GM21381 (cell line): ENCODE measurements around the gene MLYCD.

ENCODE experiments used
- ATAC-seq: cut with Tn5 transposase; IDR thresholded peaks from one replicate; pipeline ENCODE4 v1.9.1; 2021; ENCODE audit warnings: mild to moderate bottlenecking, moderate library complexity; ENCODE audit not compliant: unreplicated experiment

Gene MLYCD

DNA sequence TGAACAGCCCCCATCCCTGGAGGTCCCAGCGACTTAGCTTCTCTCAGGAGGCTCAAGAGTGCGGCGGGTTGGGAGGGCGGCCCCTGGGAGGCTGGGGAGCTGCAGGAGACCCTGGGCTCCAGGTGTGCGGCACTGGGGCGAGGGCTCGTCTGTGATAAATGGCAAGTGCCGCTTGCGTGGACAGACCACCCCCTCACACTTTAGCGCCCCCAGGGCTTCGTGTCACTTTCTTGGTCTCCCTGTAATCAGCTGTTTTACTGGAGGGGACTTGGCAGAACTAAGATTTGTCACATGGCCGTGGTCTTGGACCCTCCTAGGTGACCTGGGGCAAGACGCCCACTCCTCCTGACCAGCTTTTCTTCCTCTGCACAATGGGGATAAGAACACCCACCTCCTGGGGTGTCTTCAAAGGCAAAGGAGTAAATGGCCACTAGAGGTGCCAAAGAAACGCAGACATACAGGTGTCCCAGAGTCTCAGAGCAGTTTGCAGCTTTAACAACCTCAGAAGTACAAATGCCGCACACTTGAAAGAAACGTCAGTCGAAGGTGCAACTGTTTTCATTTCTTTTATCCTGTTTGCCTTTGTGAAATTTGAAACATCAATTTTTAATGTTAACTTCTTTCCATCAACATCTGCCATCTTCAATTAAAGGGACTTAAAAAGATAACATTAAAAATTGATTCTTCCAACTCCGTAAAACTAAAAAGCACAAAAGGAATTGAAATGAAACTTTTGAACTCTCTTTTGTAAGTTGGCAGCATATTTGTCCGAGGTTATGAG lies 55.1 kb downstream of the MLYCD start:
- no peak for ATAC-seq

DNA sequence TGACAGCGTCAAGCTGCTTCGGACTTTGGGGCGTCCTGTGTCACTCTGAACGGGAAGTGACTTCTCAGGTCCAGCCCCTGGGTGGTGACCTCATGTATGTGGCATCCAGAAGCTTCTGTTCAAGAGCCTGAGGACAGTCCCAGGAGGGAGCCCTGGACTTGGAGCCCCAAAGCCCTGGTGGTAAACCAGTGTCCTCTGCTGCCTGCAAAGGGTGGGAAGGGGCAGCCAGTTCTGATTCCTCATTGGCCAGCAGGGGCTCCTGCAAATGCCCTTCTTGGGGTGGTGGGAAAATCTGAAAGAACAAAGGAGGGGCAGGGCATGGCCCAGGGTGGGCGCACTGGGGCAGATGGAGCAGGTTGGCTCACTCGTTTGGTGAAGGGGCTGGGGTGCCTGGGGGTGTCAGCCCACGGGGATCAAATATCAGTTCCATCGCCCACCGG lies 55.7 kb downstream of the MLYCD start:
- no peak for ATAC-seq

DNA sequence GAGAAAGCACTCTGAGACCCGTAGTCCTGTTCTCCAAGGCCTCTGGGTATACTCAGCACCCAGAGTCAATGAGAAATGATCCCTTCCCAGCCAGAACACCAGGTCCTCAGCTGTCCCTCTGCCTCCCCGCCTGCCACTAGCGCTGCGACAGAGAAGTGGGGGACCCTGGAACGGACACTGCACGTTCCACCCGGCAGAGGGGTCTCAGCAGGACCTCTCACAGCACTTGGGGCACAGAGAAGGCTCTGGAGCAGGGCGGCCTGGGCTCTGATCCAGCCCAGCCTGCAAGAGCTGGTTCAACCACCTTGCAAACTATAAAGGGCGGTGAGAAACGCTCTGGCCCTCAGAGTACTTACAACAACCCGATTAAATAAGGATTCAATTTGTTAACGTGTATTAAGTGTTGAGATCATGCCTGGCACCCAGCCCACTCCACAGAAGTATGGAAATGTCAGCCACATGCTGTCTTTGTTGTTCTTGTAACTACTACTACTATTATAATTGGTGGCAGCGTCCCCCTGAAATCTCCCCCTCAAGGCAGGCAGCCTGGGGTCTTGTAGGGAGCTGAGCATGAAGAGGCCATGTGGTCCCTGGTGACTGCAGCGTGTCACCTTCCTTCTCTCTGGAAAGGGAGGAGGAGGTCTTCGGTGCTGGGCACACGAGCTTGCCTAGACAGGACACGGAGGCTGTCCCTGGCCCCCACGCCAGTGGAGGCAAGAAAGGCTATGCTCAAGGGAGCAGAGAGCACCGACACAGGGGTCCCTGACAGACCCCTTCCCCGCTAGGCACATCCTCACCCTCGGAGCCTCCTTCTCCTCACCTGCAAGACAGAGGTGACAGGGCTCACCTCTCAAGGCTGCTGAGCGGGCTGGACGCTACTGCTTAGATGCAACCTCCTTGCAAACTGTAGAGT lies 56.6 kb downstream of the MLYCD start:
- ATAC-seq, result no peak

DNA sequence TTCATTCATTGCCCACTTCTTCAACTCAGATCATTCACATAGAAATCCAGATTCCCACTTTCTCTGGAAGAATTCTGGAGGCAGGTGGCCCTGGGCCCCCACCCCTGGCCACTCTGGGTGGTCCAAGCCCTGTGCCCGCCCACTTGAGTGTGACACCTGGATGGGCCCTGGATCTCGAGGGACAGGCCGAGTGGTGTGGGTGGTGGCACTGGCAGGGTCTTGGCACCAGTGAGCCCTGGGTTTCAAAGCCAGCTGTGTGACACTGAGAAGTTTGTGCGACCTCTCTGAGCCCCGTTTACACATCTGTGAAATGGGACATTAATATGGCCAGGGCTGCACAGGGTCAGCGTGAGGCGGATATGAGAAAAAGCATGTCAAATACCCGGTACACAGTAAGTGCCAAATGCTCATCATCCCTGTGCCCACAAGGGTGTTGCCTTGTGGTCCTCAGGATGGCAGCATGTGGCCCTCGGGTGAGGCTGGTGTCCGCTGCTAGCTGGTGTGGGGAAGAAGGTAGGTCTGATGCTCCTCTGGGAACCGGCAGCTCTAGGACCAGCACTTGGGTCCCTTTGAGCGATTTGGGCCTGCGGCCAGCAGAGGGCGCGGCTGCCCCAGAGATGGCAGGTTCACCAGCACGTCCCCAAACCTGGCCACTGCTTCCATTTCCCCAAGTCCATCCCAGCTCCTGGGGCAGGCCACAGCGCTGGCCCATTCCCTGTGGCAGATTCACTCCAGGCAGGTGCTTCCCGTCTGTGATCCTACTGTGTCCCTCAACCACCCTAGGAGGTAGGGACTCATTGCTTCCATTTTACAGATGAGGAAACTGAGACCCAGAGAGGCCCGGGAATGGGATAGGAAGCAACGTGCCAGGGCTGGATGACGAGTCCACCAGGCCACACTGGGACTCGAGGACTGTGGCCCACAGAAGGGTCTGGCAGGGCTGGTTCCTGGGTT lies 57.7 kb downstream of the MLYCD start:
- no peak for ATAC-seq

DNA sequence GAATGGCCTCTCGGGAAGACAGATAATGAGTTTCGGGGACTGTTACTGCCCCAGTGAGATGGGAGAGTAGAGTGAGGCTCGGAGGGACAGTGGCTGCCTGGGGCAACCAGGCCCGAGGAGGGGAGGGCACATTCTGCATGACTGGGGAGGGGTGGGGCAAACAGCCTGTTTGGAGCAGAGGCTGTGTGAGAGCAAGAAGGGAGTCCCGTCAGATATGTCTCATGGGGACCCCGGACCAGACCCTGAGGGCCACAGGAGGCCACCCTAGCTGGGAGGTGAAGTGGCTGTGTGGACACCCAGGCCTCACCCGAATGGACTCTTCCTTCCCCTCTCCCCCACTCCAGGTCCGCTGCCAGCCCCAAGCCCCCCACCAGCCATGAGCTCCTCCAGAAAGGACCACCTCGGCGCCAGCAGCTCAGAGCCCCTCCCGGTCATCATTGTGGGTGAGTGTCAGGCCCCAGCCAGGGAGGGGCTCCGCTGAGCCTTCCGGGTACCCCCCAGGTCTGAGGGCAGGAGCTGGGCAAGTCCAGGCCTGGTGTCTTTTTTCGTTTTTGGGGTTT lies 58.5 kb downstream of the MLYCD start:
- ATAC-seq, result no peak

DNA sequence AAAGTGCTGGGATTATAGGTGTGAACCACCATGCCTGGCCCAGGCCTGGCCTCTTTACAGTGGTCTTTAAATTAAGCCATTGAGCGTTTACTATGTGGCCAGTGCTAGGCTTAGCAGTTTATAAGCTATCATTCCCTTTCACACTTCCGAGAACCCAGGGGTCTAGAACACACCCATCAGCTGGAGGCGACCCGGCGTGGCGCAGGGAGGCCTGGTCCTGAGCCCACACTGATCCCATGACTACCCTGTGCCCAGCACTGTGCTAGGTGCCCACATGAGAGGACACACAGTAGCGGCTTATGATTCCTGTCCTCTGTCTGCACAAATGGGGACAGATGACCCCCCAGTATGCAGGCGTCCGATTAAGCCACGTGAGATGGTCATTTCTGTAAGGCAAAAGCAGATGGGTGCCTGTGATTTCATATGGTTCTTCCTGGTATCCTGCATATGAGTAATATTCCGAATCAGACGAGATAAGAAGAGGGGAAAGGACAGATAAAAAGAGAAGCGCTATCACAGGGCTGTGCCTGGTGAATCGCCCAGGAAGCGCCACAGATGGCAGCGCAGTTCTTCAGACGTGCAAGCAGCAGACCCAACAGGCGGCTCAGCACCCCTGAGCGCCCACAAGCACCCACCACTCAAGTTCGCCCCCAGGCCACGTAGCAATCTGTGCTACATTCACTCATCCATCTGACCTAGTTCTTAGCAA lies 59.4 kb downstream of the MLYCD start:
- no peak for ATAC-seq

DNA sequence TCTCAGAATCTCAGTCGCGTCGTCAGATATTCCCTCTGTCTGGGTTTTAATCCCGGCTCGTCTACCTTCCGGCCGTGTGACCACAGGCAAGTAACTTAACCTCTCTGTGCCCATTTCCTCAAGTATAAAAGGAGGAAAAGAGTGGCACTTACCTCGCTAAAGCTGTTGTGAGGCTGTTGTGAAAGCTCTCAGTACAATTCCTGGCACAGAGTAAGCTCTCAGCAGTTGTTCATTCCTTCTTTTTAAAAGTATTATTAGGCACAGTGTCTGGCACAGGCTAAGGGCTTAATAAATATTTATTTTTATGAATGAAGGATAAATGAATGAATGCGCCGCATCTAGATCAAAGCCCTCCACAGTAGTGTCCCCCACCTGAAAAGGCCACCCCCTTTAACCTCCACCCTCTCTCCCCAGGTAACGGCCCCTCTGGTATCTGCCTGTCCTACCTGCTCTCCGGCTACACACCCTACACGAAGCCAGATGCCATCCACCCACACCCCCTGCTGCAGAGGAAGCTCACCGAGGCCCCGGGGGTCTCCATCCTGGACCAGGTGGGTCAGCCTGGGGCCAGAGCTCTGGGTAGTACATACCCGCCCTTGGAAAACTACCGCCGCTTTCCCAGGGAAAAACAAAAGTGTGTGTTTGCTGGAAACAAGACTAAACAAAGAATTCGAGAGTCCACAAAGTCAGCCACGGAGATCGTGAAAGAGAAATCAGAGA lies 60.1 kb downstream of the MLYCD start:
- no peak for ATAC-seq

DNA sequence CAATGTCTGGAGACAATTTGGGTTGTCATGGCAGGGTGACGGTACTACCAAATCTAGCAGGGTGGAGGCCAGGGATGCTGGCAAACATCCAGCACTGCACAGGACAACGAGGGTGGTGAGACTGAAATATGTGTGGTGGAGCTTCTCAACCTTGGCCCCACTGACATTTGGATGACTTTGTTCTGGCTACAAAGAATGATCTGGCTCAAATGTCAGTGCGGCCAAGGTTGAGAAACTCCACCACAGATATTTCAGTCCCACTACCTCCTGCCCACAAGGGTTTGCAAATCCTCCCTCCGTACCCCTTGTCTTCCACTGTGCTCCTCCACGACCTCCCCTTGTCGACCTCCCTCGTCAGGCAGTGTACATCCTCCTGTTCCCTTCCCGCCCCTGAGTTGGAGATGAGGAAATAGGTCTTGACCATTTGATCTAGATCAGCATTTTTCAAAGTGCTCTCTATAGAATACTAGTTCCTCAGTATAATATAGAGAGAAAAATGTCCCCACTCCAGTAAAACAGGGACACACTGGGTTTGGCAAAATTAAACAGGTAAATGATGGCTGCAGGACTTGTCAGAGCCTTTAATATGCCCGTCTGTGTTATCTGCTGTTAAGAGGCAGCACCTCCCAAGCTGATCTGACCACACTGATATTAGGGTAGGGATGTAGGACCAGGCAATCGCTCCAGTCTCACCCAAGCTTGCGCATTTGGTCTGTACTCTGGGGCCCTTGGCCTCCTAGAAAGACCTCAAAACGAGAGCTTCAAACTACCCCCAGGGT lies 60.9 kb downstream of the MLYCD start:
- no peak for ATAC-seq

DNA sequence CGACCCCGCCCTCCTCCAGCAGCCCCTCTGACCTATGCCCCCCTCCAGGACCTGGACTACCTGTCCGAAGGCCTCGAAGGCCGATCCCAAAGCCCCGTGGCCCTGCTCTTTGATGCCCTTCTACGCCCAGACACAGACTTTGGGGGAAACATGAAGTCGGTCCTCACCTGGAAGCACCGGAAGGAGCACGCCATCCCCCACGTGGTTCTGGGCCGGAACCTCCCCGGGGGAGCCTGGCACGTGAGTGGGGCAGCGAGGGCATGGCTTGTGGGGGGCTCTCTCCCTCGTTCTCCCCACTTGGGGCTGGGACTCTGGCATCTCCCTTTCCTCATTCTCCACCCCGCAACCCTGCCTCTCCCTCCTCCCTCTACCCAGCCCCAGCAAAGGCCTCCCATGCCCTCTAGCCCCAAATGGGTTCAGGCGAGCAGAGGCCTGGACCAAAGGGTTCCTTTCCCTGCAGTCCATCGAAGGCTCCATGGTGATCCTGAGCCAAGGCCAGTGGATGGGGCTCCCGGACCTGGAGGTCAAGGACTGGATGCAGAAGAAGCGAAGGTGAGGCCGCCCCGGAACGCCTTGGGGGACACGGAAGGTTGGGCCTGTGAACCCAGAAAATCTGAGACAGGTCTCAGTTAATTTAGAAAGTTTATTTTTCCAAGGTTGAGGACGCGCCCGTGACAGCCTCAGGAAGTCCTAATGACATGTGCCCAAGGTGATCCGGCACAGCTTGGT lies 61.8 kb downstream of the MLYCD start:
- no peak for ATAC-seq

DNA sequence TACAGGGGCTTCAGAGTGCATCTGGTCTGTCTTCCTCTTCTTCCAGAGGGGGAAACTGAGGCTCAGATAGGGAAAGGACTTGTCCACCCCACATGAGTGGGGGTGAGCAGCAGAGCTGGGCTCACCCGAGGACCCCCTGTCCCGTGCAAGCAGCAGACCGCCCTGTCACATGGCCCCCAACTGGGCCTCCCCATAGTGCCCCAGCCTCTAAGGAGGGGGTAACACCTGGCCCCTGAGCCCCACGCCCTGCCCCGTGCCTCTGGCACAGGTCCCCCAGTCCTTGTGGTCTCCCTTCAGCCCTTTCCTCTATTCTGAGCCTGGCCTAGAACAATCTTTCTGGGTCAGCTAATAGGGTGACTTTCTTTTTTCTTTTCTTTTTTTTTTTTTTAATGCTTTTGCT lies 62.7 kb downstream of the MLYCD start:
- no peak for ATAC-seq

DNA sequence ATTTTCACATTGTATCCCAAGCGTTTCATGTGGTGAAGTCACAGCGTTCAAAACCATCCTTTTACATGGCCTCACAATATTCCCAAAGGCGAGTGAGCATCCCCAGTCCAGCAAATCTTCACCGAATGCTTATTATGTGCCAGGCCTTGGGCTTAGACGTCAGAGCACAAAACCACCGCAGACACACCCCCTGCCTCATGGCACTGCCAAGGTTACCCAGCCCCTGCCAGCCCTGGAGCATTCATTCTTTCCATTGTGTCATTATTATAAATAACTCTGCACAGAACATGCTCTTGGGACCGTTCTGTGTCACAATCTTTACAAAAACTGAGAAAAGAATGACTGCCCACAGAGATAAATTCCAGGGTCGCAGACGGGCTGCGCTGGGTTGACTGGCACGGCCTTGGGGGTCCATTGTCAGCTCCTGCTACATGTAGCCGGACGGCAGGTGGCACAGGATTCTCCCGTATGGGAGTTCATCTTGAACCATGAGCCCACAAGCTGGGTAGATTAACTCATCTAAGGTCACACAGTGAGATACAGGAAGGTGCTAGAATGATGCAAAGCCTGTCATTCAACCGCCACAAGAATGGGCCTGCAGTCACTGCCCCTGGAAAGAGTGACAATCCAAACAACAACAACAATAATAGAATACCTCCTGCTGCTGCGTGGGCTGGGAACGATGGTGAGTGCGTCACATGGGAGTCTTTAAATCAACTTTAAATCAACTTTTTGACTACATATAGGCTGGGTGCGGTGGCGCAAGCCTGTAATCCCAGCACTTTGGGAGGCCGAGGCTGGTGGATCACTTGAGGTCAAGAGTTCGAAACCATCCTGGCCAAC lies 64.6 kb downstream of the MLYCD start:
- ATAC-seq, result no peak

DNA sequence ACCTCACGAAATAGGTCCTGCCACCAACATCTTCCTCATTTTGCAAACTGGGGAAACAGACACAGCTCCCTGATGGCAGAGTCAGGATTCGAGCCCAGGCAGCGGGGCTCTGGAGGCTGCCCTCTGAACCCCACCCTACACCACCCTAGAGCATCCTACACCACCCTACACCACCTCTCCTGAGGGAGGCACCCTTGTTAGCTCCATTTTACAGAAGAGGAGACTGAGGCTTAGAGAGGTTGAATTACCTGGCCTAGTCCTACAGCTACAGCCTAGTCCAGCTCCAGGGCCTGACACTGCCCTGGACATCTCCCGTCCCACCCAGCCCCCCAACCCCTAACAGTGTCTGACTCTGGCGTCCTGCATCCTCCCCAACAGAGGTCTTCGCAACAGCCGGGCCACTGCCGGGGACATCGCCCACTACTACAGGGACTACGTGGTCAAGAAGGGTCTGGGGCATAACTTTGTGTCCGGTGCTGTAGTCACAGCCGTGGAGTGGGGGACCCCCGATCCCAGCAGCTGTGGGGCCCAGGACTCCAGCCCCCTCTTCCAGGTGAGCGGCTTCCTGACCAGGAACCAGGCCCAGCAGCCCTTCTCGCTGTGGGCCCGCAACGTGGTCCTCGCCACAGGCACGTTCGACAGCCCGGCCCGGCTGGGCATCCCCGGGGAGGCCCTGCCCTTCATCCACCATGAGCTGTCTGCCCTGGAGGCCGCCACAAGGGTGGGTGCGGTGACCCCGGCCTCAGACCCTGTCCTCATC lies 65.9 kb downstream of the MLYCD start:
- ATAC-seq, result no peak

DNA sequence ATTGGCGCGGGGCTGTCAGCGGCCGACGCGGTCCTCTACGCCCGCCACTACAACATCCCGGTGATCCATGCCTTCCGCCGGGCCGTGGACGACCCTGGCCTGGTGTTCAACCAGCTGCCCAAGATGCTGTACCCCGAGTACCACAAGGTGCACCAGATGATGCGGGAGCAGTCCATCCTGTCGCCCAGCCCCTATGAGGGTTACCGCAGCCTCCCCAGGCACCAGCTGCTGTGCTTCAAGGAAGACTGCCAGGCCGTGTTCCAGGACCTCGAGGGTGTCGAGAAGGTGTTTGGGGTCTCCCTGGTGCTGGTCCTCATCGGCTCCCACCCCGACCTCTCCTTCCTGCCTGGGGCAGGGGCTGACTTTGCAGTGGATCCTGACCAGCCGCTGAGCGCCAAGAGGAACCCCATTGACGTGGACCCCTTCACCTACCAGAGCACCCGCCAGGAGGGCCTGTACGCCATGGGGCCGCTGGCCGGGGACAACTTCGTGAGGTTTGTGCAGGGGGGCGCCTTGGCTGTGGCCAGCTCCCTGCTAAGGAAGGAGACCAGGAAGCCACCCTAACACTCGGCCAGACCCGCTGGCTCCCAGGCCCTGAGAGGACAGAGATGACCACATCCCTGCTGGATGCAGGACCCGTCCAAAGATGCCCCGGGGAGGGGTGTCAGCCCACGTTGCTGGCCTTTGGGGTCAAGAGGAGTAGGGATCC lies 66.7 kb downstream of the MLYCD start:
- ATAC-seq, result no peak

DNA sequence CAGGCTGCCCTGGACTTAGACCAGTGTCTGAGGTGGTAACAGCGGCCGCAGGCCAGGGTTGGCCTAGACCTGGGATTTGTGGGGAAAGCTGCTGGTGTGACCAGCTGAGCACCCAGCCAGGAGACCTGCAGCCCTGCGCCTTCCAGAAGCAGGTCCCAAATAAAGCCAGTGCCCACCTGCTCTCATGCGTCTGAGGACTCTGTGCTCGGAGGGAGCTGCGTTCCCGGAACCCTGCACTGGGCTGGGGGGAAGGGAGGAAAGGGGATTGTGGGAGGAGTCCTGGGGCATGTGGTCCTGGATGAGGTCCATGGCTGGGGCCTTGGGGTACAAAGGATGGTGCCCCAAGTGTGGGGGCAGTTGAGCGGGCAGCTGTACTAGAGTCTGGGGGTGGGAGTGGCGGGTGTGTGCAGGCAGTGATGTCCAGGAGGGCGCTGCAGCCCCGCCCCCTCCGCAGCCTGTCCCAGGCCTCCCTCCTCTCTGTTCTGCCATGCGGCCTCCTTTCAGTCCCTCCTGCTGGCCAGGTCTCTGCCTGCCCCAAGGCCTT lies 67.3 kb downstream of the MLYCD start:
- no peak for ATAC-seq

DNA sequence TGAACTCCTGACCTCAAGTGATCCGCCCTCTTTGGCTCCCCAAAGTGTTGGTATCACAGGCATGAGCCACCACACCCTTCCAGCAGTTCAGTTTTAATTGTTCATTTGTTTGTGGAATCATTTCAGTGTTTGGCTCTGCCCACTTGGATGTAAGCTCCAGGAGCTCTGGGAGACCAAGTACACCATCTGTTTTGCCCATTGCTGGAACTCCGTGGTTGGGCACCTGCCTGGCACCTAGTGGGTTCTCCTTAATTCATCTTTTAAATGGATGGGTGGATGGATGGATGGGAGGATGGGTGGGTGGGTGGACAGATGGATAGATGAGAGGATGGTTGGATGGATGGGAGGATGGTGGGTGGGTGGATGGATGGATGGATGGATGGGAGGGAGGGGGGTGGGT lies 68.2 kb downstream of the MLYCD start:
- no peak for ATAC-seq
